Umbilical cord (tissue), 2 donors: ENCODE measurements around the gene AOPEP. TPM values are rescaled to one million over a fixed set of nuclear protein-coding genes. Genes with fewer than 3 reads are reported as not detected.

Experiments
- DNase-seq: peaks from one replicate; pipeline ENCODE4 v3.0.0-alpha.2; 2015; ENCODE audit warnings: low spot score
- total RNA-seq: library from RNA; depleted of rRNA; stranded (reverse); fragments of >200 nt; gene quantifications from one replicate; pipeline ENCODE4 v1.2.3, GENCODE V29; 2014; ENCODE audit warnings: low replicate concordance; ENCODE audit not compliant: insufficient read depth

The AOPEP gene
- total RNA-seq, 1 donor from 2014 or later, result 297 TPM

DNA sequence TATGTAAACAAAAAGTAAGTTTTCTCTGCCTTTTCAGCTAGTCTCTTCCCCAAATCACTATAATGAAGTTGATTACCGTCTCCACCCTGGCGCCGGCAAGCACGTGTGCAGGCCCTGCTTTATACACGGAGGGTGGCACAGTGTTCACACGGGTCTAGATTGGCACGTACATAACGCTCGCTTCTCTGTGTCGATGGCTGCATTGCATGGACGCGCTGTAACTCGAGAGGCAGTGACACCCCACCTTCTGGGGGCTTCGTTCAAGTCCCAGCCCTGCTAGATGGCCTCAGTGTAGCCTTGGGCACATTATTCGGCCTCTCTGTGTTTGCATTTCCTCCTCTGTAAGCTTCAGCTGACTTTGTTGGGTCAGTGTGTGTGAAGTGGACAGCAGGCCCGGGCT, 367.1 kb downstream of the AOPEP start:
- DNase-seq, result no peak

DNA sequence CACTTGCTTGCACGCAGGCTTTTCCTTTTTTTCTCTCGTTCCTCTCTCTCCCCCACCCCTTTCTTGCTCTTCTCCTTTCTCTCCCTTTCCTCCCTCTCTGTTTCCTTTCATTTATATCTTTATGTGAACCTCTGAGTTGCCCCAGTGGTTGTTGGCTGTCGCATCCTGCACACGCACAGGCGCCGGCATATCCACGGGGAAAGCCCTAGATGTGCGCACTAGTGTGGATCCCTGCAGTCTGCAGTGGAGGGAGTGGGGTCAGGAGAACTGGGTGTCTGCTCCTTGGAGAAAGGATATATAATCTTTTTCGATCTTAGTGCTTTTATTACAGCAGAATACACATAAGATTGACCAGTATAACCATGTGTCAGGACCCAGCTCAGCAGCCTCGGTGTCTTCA, 367.5 kb downstream of the AOPEP start:
- DNase-seq, result no peak

DNA sequence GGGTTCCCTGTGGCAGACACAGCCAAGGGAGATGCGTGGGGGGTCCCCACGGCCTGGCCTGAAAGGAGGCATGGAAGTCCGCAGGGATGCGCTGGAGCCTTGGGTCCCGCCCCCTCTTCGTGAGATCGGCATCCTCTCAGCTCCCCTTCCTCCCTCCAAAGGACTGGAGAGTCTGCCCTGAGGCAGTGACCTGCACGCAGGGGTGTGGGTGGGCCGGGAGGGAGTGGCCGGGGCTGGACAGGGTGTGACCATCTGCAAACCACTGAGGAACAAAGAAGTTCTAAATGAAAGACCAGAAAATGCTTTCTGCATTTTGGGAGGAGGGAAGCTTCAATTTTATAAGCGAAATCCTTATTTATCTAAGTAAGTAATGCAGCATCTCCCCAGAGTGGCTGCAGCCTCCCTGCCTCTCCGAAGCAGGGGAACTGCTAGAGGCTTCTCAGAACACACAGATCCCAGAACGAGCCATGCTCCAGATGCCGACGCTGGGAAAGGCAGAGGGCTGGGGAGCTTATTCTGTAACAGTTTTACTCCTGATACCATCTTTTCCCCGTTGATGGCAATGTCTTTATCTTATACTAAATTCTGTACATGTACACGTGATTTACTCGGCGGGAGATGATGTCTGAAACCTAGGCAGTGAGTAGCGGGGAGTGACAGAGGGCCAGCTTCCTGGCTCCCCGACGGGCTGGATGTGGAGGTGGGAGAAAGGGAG, 369.3 kb downstream of the AOPEP start:
- DNase-seq, result no peak

DNA sequence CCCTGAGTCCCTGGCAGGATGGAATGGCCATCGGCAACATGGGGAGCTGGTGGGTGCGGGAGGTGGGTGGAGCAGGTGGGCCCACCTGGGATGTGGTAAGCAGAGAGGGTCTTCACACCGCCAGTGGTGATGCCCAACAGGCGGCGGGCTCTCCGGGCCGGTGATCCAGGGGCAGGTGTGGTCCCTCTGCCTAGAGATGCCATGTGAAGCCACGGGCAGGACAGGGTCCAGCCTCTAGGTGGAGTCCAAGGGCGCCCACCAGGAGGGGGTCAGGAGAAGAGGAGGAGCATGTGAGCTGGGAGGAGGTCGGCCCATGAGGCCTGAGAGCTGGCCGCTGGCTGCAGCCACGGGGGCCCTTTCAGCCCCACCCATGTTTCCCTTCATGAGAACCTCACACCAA, 369.9 kb downstream of the AOPEP start:
- no peak for DNase-seq

DNA sequence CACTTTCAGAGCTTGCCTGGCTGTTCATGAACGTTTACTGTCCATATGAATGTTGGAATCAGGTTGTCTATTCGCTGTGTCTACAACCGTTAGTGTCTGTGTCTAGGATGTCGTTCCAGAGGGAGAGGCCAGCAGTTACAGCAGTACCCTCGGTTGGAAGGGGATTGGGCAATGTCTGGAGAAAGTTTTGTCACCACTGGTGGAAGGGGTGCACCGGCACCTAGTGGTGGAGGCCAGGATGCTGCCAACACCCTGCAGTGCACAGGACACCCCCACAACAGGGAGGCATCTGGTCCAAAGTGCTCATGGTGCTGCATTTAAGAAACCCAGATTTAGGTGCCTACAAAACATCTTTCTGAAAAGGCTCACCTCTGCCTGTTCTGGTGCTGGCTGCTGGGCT, 370.3 kb downstream of the AOPEP start:
- DNase-seq, result no peak

DNA sequence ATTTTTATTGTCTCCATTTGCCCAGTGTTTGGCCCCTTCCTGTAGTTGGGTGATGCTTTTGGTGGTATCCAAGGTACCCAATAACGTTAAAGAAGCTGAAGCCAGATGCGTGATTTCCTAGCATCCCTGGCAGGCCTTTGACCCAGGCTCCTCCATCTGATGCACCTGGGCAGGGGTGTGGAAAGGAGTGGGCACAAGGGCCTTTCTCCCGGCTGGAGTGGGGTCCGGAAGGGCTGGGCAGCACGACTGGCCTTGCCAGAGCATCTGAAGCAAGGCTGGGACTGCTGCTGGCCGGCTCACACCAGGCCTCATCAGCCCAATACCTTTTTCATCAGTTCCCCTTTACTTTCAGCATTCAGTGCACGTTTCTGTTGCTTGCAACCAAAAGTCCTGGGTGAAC, 370.8 kb downstream of the AOPEP start:
- no peak for DNase-seq

DNA sequence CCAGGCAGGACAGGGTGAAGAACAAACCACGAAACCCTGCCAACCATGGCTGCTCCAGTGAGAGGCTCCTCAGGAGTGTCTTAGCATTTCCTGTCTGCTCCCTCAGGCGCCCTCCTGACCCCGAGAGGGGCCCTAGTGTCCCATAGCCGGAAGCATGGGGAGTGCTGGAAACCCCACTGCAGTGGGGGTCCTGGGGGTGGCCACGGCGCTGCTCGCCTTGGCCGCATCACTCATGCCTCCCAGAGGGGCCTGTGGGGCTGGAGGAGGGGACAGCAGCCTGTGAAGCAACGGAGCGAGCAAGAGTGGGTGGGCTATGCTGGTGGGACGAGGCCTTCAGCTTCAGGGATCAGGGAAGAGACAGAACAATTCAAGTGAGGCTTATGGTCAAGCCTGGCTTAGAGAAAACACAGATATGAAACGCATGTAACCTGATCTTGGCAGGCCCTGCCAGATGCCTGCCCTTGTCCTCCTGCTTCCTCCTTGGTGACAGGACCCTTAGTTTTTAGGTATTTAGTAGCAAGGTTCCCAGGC, 372.0 kb downstream of the AOPEP start:
- DNase-seq, result no peak

DNA sequence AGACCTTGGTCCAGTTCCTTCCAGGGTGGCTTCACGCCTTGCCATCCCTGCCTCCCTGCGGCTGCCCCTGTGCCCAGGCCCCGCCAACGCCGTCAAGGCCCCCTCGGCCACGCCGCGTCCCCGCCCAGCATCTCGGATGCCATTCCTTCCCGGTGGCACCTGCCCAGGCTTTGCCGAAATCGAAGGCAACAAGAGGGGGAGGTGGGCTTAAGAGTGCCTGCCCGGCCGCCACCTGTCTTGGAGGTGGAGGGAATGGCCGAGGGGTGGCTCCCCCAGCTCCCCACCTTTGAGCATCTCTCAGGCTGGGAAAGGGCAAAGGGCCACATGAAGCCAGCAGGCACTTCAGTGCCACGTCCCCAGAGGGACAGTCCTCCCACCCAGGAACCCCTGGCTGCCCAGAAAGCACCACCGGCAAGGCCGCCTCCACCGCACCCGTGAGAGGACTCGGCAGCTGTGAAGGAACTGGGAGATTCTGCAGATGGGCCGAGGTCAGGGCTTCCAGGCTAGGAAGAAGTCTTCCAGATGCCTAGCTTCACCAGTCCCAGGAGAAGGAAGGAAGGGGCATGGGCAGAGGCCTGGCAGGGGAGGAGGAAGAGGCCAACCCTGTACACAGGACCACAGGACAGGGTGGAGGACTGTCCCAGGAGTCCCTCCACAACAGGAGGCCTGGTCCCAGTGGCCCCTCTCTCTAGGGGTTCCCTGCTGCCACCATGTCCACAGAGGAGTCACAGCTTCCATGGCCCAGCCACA, 373.0 kb downstream of the AOPEP start:
- no peak for DNase-seq

DNA sequence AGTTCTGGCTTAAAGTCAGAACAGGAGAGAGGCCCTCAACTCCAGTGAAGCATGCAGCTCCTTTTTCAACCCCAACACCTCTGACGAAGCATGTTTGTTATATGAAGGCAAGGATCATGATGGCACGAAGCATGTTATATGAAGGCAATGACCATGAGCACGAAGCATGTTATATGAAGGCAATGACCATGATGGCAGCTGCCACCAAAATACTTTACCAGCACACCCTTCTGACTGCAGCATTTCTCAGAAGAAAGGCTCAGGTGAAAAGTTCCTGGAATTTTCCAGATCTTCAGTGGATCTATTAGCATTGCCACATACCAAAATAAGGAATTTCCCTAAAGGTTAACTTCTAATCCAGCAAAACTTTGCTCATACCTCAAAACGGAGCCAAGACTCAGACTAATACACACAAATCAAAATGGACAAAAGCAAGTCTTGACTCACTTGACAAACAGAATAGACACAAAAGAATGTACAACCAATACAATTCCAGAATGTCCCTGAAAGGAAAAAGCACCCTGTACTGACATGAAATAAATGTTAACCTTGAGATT, 373.6 kb downstream of the AOPEP start:
- no peak for DNase-seq

DNA sequence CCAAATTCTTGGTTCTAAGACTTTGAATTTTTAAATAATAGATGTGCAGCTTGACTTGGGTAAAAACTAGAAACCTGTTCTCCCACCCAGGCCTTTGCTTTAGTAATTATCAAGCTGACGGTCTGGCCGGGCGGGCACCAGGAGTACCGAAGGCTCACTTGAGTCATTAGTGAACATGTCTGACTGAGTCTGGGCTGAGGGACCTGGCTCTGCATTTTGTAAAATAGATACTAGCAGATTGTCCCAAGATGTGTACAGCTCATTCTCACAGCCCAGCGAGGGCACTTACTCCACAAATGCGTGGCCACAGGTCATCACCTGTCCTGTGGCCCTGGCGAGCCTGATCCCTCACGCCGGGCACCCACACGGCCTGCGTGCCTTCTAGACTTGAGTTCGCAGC, 374.8 kb downstream of the AOPEP start:
- DNase-seq, result no peak

DNA sequence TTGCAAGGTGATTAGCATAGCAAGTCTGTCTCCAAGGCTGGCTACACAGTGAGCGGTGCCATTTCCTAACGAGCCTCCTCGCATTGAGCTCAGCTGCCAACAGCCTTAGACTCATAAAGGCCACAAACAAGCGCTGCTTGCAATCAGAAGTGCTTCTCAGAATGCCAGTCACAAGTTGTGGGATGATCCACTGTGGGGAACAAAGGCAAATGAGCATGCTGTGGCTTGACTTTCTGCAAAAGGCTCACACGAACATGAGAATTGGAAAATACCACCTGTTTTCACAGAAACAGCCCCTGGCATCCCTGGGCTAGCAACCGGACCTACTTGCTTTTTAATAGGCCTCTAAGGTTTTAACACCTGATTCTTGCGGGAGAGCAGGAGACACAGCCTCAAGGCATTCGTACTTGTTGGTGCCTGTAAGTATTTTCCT, 375.5 kb downstream of the AOPEP start:
- DNase-seq, result peak; percentile 69

DNA sequence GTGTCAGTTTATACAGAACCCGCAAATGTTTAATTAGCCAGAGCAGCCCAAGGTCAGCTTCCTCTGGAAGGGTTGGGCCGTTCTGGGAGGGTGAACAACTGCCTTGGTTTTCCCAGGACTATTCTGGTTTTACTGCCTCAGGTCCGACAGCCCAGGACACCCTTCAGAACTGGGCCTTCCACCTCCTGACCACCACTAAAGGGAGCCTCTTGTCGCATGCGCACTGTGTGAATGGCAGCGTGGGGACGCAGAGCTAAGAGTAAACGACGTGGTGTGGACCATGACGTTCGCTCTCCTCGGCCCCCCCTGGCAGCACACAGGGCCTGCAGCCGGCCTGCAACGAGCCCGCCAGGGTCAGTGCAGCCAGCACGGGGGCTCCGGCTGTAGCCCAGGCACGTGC, 376.1 kb downstream of the AOPEP start:
- no peak for DNase-seq

DNA sequence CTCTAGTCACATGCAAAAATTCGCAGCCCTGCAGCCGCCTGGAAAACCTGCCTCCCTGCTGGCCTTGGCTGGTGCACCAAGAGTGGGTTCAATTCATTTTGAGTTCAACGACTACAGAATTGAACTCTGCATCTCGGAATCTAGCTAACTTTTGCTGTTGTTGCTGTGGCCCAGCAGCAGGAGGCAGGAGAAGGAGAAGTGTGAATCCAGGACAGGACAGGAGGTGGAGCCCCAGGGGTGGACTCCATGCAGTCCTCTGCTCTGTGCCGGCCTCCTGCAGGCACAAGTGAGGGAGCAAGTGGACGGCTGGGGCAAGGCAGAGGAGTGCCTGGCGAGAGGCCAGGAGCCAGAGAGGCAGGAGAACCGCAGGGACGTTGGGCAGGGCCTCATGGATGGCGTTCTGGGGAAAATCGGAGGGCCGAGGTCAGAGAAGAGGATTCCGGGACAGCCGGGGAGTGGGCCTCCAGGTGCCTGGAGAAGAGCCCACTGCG, 376.8 kb downstream of the AOPEP start:
- DNase-seq, result no peak

DNA sequence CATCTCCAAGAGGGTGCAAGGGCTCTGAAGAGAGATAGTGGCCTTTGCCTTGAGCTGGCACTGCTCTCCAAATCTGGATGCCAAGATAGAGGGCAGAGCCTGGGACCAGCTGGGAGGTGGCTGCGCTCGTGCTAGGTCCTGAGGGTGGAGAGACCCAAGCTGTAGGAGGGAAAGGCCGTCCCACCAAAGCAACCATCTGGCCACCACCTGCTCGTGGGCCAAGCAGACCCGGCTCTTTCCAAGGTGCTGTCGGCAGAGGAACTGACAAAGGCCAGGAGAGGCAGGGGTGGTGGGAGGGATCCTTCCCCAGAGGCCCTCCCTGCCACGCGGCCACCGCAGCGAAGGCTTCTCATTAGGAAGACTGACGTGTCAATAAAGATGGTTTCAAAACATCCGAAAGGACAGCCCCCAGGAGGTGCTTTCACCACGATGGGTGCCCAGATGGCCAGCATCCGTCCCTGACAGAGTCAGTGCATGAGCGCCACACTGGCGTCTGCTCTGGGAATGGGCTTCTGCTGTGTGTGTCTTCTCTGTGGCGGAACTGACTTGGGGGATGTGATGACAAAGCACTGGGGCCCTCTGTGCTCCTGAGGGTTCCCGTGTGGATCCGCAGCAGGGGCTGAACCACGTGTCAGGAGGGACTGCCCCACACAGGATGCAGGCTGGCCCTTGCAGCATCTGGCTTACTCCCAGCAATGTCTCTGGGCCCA, 377.5 kb downstream of the AOPEP start:
- DNase-seq, result no peak

DNA sequence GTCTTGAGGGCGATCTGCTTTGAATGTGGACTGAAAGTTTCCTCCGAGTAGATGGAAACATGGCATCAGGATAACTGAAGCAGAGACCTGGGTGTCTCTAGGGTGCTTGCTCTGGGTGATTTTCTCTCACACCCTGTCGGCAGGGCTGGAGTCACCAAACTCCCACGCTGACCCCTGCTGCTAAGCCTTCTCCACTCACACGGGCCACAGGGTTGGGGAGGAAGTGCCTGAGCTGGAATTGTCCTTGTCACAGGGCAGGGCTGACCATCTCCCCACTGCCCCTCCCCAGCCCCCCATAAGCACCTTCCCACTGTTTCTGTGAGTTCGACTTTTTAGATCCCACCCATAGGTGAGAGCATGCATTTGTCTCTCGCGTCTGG, 378.1 kb downstream of the AOPEP start:
- no peak for DNase-seq

DNA sequence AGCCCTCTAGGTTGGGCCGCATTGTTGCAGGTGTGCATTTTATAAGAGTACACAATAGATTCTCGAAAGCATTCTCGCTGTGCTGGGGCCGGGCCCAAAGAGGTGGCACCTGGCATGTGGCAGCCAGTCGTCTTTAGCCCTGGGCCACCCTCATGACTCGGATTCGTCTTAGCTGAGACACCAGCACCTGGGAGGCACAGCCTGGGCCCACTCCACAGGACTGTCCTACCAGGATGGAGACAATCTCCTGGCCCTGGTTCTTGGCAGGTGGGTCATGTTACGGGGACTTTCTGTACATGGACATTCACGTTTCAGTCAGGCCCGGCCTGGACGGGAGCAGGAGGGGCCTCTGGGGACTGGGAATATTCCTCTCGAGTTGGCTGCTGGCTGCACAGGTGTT, 378.5 kb downstream of the AOPEP start:
- no peak for DNase-seq

DNA sequence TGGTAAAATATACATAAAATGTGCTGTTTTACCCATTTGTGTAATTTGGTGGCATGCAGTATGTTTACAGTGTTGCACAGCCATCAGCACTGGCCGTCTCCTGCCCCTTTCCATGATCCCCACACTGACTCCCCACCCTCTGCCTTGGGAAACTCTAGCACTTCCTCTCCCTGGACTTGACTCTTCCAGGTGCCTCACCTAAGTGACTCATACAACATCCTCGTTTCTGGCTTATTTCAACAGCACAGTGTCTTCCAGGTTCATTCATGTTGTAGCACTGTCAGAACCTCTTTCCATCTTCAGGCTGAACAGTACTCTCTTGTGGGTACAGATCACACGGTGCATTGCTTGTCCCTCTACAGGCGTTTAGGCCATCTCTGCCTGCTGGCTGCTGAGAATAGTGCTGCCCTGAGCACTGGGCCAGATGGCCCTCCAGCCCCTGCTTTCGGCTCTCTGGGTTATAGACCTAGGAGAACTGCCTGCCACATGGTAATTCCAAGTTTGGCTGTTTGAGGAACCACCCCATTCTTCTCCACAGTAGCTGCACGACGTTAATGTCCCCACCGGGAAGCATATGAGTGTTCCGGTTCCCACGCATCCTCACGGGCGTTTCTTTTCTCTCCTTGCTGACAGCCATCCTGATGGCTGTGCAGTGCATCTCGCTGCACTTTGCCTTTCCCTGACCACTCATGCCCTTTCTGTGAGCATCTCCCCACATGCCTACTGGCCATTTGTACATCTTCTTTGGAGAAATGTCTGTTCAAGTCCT, 379.2 kb downstream of the AOPEP start:
- DNase-seq, result no peak

DNA sequence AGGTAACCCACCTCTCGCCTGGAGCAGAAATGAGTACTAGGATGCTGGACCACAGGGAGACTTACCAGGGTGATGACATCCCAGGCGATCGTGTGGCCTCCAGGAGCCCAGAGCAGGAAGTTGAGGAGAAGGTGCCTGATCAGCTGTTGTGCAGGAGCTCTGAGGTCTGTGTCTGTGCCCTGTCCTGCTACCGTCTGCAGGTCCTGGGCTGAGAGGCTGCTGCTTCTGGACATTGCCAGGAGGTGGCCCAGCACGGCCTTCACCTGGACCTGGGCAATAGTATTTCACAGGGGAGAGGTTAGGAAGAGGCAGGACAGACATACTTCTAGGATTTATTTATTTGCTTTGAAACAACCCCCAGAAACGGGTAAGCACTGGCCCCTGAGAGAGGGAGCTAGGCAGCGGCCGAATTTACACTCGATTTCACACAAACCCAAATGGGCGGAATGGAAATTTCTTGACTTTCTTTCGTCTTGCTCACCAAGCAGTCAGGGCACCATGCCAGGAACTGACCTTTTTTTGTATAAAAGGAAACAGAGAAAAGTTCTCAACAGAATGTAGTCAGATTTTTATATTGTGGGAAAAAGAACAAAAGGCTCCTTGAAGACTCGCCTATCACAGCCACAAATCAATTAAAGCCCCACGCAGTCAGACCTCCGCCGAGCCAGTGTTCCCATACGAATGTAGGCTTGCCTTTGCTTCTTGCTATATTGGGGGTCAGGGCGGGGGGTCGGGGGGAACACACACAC, 380.7 kb downstream of the AOPEP start:
- DNase-seq, result peak; percentile 76

DNA sequence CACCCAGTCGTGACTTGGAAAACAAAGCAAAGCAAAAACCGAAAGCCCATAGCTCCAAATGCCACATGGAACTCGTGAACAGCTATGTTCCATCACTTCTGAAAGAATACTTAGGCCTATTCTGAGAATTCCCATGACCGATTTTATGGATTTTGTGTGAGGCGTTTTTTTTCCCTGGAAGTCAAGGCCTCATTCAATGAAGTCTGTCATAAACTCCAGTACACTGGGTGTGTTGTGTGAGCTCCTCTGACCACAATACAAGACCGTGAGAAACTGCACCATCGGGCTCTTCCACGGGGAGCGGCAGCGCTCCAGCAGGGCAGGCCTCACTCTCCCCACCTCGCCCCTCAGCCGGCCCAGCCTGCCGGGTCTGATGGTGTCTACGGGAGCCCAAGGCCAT, 381.5 kb downstream of the AOPEP start:
- no peak for DNase-seq

DNA sequence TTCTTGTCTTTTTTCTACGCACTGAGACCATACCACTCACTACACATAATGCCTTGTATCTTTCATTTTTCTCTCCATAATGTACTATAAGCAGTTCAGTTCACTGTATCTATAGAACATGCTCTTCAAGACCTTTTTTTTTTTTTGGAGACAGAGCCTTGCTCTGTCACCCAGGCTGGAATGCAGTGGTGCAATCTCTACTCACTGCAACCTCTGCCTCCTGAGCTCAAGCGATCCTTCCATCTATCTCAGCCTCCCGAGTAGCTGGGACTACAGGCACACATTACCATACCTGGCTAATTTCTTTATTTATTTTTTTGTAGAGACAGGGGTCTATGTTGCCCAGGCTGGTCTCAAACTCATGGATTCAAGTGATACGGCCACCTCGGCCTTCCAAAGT, 382.3 kb downstream of the AOPEP start:
- no peak for DNase-seq

DNA sequence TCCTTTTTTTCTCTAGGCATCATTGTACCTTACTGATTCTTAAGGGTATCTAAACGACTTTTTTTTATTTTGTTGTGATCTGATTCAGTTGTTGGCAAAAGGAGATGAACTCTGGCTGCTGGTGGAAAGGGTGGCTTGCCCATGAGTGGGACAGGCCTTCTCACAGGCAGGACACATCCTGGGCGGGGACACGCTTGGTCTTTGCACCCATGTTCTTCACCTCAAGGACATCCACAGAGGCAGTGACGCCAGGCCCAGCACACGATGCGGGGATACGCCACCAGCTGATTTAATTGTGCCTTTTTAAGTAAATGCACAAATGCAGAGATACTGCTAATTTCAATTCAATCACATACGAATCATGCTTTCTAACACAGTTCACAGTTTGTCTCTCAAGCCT, 383.0 kb downstream of the AOPEP start:
- DNase-seq, result no peak
